HTERT RPE-1 (cell line): ENCODE results near the gene PTER.

Experiments
- in situ Hi-C: fragments of 300-500 bp; cut with MboI; formaldehyde crosslinking; loops from 4 replicates; pipeline ENCODE4 v1.14.3; 2020; ENCODE audit warnings: low sequenced_read_pairs

PTER gene, protein sequence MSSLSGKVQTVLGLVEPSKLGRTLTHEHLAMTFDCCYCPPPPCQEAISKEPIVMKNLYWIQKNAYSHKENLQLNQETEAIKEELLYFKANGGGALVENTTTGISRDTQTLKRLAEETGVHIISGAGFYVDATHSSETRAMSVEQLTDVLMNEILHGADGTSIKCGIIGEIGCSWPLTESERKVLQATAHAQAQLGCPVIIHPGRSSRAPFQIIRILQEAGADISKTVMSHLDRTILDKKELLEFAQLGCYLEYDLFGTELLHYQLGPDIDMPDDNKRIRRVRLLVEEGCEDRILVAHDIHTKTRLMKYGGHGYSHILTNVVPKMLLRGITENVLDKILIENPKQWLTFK

DNA sequence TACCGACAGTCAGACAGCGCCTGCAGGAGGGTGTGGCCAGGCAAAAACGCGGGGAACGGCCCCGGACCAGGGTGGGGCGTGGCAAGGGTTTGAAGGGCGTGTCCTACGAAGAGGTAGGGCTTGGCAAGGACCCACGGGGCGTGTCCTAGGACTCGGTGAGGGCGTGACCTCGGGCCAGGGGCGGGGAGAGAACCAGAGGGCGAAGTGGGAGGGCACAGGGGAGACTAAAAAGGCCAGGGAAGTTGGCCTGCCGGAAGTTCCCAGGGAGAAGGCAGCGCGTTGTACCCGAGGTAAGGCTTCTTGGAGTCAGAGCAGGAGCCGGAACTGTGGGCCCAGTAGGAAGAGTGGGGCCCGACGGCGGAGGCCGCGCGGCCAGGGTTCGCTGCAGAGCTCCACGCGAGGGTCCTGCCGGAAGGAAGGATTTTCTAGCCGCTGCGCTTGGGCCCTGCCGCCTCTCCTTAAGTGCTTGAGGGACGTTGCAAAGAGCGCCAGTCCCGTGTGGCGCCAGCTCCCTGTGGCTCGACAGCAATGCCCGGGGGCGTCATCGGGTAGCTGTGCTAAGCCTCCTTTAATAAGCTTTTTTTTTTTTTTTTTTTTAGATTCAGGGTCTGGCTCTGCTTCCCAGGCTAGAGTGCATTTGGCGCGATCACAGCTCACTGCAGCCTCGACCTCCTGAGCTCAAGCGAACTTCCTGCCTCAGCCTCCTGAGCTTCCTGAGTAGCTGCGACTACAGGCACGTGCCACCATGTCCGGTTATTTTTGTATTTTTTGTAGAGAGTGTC lies at the start of gene PTER:
PTER (plus strand) TSS at position 253 of the 782 bp plus-strand sequence. CDS start 47,375 bp downstream, outside the sequence.
- in situ Hi-C loops, result no loop called here

DNA sequence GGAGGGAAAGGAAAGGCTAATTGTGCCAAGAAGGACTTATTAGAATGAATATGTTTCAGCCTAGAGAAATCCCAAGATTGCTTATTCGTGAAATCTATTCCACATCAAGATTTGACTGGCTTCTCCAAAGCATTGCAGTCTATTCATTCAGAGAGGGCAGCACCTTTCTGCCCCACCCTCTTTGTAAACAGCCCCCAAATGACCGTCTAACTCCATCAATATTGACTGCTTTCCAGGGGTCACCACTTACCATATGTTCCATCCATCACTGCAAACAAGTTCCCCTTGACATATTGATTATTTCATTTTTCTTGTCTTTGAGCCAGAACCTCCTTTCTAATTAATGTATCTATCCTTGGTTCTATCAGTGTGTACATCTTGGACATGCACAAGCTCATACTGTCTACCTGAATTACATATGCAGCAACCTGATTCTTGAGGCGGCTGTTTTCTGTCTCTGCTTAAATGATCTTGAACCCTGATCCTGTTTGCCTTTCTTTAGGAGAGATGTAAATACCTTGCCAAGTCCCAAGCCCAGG lies 44.2 kb upstream of the PTER start:
- in situ Hi-C loops, result no loop called here

DNA sequence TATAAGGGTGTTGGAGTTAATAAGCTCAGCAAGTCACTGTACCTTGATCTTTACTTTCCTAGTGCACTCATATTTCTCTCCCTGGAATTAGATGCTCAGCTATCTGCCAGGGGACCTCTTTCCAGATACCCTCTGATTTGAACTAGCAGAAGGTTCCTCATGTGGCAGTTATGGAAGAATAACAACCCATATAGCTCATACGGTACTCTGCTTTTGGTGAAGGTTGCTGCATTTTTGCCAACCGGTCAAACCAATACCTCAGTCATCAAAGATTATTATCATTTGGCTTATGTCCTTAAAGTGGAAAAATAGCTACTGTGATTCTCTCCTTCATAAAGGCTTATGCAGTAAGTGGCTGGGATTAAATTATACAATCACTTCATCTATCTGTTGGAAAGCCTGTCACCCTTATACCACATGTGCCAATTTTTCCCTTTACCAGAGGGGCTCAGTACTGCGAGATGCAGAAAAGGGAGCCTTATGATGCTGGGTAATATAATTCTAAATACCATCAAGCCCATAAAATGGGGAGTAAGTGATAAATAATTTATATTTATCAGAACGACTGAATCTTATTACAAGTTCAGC lies 43.4 kb upstream of the PTER start:
- in situ Hi-C loops, result no loop called here

DNA sequence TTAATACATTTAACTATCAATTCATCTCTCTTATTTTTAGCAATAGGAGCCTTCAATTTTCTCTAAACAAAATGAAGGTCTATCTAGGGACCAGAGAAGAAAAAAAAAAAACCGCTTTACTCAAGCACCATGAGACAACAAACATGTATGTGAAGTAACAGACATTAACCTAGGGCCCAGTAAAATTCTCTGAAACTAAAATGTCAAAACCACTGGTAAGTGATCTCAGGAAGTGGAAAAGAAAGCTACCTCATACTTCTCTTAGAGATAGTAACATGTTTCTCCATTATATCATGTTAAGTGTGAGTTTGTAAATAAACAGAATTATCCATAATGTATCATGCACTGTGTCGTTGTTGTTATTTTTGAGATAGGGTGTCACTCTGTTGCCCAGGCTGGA lies 35.4 kb upstream of the PTER start:
- in situ Hi-C loops, result no loop called here

DNA sequence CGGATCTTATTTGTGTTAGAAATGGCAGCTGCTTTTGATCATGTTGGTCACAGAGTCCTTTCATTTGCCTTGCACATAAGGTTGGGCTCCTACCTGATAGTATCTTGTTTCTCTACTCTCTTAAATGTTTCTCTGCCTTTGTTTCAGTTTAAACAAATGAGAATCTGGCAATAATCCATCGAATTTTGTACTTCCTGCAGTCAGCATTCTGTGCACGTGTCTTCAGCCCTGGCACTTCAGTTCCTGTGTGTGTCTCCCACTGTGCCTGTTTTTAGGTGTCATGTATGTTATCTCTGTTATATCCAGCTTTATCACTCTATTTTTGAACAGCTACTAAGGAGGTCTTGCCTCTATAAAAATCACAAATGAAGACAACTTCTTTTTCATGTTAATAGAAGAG lies 28.4 kb upstream of the PTER start:
- in situ Hi-C loops, result no loop called here

DNA sequence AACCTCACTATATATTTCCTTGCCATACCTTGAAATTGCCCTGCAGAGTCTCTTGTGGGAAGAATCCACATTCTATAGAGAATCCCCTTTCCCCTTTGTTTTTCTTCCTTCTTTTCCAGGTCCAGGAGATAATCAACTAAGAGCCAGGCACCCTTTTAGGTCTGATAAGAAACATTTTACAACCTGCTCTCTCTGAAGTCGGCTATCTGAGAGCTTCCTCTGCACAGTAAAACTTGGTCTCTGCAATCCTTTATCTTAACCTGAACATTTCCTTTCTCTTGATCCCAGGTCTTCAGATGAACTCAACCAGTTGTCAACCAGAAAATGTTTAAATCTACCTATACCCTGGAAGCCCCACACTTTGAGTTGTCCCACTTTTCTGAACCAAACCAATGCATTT lies 19.5 kb upstream of the PTER start:
- in situ Hi-C loops, result no loop called here

DNA sequence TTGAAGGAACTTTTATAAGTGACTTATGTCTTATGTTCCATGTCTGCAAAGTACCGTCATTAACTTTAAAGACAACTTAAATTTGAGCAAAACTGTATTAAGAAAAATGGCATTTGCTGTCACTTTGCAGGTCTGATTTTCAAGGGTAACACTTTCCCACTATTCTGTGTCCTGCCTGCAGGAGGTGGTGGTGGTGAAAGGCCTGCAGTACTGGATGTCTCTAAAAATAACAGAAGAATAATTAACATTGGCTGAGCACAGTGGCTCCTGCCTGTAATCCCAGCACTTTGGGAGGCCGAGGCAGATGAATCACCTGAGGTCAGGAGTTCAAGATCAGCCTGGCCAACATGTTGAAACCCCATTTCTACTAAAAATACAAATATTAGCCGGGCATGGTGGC lies 13.2 kb upstream of the PTER start:
- in situ Hi-C loops, result no loop called here

DNA sequence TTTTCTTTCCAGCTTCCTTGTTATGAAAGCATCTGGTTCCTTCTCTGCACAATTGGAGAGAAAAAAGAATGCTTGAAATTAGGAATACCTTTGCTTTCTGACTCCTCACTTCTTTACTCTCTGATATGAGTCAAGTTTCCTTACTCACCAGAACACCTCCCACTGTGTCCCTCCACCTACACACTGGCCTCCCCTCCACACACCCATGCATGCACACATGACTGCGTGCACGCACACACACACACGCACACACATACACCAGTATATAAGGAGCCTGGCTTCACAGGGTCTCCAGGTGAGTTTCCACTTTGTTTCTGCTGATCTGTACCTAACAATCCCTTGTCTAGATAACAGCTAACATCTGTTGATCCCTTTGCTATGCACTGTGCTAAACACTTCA lies 11.4 kb upstream of the PTER start:
- in situ Hi-C loops, result no loop called here

DNA sequence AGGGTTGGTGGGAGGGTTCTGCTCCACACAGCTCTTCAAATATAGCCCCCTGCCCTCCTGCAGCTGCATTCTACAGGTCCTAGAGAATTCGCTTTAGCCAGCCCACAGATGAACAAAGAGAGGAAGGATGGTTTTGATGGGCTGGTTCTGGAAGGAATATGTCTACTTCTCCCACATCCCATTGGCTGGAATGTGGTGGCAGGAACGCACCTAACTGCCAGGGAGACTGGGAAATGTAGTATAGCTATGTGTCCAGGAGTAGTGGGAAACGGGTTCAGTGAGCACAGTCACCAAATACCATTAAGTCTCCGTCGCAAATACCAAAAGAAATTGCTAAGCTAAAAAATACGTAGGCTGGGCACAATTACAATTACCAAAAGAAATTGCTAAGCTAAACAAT lies 7.3 kb upstream of the PTER start:
- in situ Hi-C loops, result no loop called here

DNA sequence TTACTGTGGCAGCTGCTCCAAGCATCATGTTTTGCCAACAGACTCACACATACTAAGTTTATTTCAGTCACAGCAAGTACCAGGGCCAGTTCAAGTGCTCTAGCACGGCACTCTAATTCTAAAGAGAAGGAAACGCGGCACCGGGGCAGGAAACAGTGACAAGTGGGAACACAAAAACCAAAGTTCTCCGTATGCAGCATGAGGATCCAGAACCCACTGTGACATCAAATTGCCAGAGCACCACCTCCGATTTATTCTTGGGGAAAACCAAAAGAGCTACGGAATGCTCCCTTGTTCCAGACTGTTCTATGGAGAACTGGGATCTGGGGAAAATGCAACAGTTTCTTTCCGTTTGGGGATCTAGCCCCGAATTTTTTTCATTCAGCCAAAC lies 448 bp upstream of the PTER start:
- in situ Hi-C loops, result no loop called here

DNA sequence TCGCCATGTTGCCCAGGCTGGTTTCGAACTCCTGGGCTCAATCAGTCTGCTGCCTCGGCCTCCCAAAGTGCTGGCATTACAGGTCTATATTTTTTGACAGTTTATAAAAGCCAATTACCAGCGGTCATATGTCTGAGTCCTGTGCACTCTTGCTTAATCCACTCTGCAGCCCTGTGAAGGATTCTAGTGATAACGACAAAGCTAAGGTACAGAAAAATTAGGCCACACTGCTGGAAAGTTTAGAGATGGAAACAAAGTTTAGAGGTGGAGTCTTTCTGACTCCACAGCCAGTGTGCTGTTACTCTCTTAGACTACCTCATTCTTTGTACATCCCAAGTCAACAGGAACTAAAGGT lies 707 bp downstream of the PTER start:
- in situ Hi-C loops, result no loop called here

DNA sequence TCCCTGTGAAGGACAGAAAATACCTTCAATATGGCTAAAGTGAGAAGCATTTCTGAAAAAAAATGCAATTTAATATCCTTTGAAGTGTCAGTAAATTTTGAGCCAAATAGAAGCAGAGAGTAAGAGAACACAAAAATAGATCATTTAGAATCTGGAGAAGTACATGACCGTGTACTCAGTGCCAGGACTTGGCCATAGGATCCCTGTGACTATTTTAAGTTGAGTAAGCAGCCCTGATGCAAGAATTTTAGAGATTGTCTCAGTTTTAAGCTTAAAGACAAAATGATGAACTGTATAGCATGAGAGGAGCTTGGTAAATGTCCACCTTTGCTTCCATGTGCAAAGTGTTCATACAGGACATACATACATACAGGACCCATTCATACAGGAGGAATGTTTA lies 2.5 kb downstream of the PTER start:
- in situ Hi-C loops, result no loop called here

DNA sequence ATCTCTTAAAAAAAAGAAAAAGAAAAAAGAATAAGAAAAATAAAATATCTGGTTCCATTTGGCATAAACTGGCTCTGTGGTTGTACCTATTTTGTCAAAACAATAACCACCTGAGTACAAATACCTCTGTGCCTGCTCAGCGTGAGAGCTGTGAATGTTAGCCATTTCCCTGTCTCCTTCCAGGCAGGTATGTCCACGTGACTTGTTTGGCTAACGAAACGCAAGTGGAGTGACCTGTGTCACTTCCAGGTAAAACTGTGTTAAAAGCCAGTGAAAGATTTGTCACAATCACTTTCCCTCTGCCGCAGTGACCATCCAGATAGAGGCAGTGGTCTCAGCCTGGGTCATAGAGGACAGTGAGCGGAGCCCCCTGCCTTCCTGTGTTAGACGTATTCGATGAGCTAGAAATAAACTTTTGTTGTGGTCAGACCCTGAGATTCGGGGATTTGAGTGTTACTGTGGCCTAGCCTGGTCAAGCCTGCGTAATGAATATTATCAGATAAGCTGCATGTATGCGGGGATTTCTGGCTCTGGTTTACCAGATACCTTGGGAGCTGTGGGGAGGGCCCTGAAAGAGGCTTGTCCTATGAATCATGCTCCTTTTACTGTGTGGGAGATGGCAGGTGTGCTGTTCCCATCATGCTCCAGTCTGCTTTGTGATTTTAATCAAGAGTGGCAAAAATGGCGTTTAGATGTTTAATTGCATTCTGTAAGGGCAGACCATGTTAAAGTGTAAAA lies 3.8 kb downstream of the PTER start:
- in situ Hi-C loops, result no loop called here

DNA sequence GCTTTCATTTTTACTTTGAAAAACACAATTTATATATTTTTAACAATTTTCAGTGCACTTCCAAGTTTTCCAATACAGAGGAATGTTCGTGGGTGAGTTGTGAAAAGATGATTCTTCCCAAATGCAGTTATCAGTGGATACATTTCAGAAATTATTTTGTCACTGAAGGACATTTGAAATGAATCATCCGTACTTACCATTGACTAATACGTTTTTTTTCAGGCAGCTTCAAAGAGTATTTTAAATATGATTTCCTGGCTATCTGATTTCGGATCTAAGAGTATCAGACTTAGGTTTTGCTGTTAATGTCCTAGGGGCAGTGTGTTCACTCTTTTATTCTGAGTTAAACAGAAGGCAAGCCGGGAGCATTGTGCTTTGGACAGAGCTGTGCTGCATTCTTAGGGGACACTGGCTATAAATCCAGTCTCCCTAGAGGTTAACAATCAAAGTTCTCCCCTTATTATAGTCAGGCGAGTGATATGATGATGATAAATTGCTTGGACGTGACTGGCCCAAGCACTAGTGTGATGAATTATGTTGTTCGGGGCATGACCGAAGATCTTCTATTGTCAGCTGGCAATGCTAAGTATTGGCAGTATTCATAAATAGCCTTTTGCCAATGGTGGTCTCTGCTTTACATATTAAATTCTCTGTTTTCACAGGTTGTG lies 4.5 kb downstream of the PTER start:
- in situ Hi-C loops, result no loop called here

DNA sequence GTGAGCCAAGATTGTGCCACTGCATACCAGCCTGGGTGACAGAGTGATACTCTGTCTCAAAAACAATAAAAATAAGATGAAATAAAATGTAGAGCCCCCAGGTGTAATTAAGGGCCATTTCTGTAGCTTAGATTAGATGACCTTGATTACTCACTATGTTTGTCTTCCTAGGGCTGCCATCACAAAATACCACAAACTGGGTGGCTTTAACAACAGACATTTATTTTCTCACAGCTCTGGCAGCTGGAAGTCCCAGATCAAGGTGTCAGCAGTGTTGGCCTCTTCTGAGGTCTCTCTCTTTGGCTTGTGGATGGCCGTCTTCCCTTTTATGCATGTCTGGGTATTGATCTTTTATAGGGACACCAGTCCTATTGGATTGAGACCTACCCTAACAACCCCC lies 6.1 kb downstream of the PTER start:
- in situ Hi-C loops, result no loop called here

DNA sequence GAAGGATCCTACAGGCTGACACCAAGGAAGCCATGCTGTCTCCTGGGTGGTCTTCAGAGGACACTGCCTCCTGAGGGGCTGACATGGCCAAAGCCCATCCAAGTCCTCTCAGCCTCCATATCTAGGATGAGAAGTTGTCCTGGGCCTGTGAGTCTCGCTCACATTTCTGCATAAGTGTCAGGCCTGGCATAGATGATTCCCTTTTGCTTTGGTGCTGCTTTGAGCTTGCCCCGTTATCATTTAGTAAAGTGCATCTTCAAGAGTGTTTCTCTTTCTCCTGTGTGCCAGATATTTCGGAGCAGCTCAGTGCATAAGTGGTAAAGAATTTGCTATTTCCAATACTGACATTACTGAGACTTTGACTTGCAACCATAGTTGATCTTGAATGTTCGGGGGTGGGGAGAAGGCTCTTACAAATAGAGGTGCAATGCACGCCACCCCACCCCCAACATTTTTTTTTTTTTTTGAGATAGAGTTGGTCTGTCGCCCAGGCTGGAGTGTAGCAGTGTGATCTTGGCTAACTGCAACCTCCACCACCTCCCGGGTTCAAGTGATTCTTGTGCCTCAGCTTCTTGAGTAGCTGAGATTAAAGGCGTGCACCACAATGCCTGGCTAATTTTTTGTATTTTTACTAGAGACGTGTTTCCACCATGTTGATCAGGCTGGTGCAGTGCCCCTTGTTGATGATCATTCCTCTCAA lies 9.1 kb downstream of the PTER start:
- in situ Hi-C loops, result no loop called here

DNA sequence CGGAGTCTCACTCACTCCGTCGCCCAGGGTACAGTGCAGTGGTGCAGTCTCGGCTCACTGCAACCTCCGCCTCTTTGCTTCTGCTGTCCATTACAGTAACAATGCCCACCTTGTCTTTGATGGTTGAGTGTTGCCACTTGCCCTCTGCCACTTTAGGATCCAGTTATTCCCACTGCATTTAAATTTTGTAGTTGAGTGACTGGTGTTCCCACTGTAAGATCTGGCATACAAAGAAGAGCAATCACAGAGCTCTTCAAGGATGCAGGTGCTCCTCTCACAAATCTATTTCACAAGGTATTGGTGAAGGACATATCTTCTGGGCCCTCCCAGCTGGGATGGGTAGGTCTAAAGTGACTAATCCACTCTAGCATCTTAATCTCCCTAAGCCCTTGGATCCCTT lies 12.6 kb downstream of the PTER start:
- in situ Hi-C loops, result no loop called here

DNA sequence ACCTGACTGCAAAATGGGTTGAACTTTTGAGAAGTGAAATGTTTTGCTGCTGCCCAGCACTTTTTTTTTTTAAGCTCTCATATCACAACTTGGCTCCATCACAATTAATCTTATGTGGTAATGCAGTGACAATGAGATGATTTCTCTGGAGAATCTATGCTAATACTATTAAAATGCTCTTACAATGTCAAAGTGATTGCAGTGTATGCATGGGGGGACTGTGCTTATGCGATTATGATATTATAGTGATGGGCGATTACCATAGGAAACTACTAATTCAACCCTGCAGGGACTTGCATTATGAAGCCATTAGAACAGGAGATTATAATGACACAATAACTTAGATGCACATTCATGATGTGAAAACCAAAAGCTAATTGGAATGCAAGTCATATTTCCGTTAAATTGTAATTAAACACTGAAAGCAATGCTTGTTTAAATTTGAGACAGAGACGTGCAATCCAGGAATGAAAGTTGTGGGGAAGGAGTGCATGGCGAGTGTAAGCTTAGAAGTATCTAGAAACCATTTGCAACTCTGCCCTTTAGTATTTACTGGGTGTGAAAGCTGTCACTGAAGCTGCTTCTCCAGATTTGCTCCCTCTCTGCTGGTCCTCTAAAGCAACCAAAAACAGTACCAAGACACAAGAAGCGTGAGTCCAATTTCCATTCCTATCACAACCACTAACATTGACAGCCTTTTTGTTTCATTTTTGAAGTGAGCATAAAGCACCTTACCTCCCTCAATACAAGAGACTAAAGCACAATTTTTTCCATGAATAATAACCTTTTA lies 21.6 kb downstream of the PTER start:
- in situ Hi-C loops, result no loop called here

DNA sequence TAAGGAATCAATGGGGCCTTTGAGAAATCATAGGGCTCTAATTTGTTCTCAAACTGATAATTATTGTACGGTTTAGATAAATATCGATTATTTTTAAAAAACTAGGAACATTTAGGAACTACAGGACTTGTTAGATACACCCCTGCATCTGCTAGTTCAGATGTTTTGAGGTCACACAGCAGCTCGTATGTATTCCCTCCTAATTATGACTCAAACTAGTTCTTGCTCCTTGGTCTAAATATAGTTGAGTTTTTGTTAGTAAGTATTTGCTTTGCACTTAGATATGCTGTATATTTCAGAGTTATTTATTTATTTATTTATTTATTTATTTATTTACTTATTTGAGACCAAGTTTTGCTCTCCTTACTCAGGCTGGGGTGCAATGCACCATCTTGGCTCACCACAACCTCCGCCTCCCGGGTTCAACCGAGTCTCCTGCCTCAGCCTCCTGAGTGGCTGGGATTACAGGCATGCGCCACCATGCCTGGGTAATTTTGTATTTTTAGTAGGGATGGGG lies 22.7 kb downstream of the PTER start:
- in situ Hi-C loops, result no loop called here
